Measurements from ENCODE around the gene PXDN.

PXDN gene

GRCh38 chr2:1714291-1715064, 29.8 kb downstream of the PXDN start:
- no peak for DNase-seq (ENCODE audit: extremely low read depth, insufficient read length)
- Histone ChIP-seq H3K36me3 (ENCODE audit: control insufficient read depth, insufficient read depth, low read length) (no peaks in the 10 kb centered on the region), H3K27me3 (replicated peaks; ENCODE audit: control insufficient read depth, insufficient read depth, low read length) (no peaks in the 10 kb centered on the region), H3K4me3 (replicated peaks; ENCODE audit: low read depth, low read length) (no peak overlapping the region)
- no peak for TF ChIP-seq CTCF (IDR thresholded peaks at IDR 0.05; ENCODE audit: insufficient read depth, low read length, poor library complexity, severe bottlenecking)

GRCh38 chr2:1713839-1714236, 30.5 kb downstream of the PXDN start:
- H3K4me3 ChIP-seq (replicated peaks; ENCODE audit: low read depth, low read length), result no peak overlapping the region
- DNase-seq (ENCODE audit: extremely low read depth, insufficient read length), result no peak
- H3K36me3 ChIP-seq (ENCODE audit: control insufficient read depth, insufficient read depth, low read length), result no peaks in the 10 kb centered on the region
- no peaks in the 10 kb centered on the region for H3K27me3 ChIP-seq (replicated peaks; ENCODE audit: control insufficient read depth, insufficient read depth, low read length)
- TF ChIP-seq CTCF (IDR thresholded peaks at IDR 0.05; ENCODE audit: insufficient read depth, low read length, poor library complexity, severe bottlenecking), result no peak

GRCh38 chr2:1713142-1713838, 31.0 kb downstream of the PXDN start:
- no peak for TF ChIP-seq CTCF (IDR thresholded peaks at IDR 0.05; ENCODE audit: insufficient read depth, low read length, poor library complexity, severe bottlenecking)
- no peaks in the 10 kb centered on the region for H3K27me3 ChIP-seq (replicated peaks; ENCODE audit: control insufficient read depth, insufficient read depth, low read length)
- DNase-seq (ENCODE audit: extremely low read depth, insufficient read length), result no peak
- H3K4me3 ChIP-seq (replicated peaks; ENCODE audit: low read depth, low read length), result no peak overlapping the region
- H3K36me3 ChIP-seq (ENCODE audit: control insufficient read depth, insufficient read depth, low read length), result no peaks in the 10 kb centered on the region

- DNase-seq (ENCODE audit: extremely low read depth, insufficient read length), result no peak
- Histone ChIP-seq H3K4me3 (replicated peaks; ENCODE audit: low read depth, low read length) (no peak overlapping the region), H3K27me3 (replicated peaks; ENCODE audit: control insufficient read depth, insufficient read depth, low read length) (no peaks in the 10 kb centered on the region), H3K36me3 (ENCODE audit: control insufficient read depth, insufficient read depth, low read length) (no peaks in the 10 kb centered on the region)
- no peak for TF ChIP-seq CTCF (IDR thresholded peaks at IDR 0.05; ENCODE audit: insufficient read depth, low read length, poor library complexity, severe bottlenecking)
Measured at GRCh38 chr2:1709946-1710560, 34.3 kb downstream of the PXDN start.

- H3K27me3 ChIP-seq (replicated peaks; ENCODE audit: control insufficient read depth, insufficient read depth, low read length), result no peaks in the 10 kb centered on the region
- no peak overlapping the region for H3K4me3 ChIP-seq (replicated peaks; ENCODE audit: low read depth, low read length)
- no peak for TF ChIP-seq CTCF (IDR thresholded peaks at IDR 0.05; ENCODE audit: insufficient read depth, low read length, poor library complexity, severe bottlenecking)
Measured at GRCh38 chr2:1709335-1709605, 35.0 kb downstream of the PXDN start.

More at GRCh38 chr2:1709335-1709605, 35.0 kb downstream of the PXDN start:
- DNase-seq (ENCODE audit: extremely low read depth, insufficient read length), result no peak
- no peaks in the 10 kb centered on the region for H3K36me3 ChIP-seq (ENCODE audit: control insufficient read depth, insufficient read depth, low read length)

Data from GM06990 (cell line).